ENCODE results near the gene SP6. TPM values are rescaled to one million over a fixed set of nuclear protein-coding genes. Genes with fewer than 3 reads are reported as not detected.

The SP6 gene
- total RNA-seq, 4 donors from 2014 or later = 1.1 to 6.4 (median 3.8) TPM

- 55 to 62% methylated on average over 5 to 8 of the region's 9 CpGs for WGBS, 2 donors
- H3K9me3 ChIP-seq = no peaks in the 10 kb centered on the region
- peaks cover 3 to 48% (median 19%) of the 10 kb centered on the region in 3 donors for H3K4me1 ChIP-seq
- H3K4me3 ChIP-seq = no peak overlapping the region
- TF ChIP-seq POLR2A (IDR thresholded peaks at IDR 0.05) (no peak), CTCF (IDR thresholded peaks at IDR 0.05) (no peak)
- H3K36me3 ChIP-seq = no peaks in the 10 kb centered on the region
- peaks cover 0 to 7% (median 0%) of the 10 kb centered on the region in 4 donors for H3K27me3 ChIP-seq
- intact Hi-C loops (cut with DNase I) = no loop called here
- DNase-seq = no peak
- H3K27ac ChIP-seq = no peak overlapping the region
Observed at GRCh38 chr17:47883589-47884426, 32.8 kb upstream of the SP6 start.

- H3K36me3 ChIP-seq = no peaks in the 10 kb centered on the region
- intact Hi-C loops (cut with DNase I) = no loop called here
- H3K4me1 ChIP-seq = peaks cover 3 to 48% (median 19%) of the 10 kb centered on the region in 3 donors
- WGBS, 2 donors = 83 to 86% methylated on average over 8 of the region's 9 CpGs
- TF ChIP-seq POLR2A (IDR thresholded peaks at IDR 0.05) = no peak
- no peak for DNase-seq
- H3K27ac ChIP-seq = peak overlapping the region in 3 of 4 donors; percentile 23 to 66 (median 30)
- H3K4me3 ChIP-seq = peak overlapping the region in 1 of 4 donors; percentile 50
- peaks cover 0 to 15% (median 0%) of the 10 kb centered on the region in 4 donors for H3K27me3 ChIP-seq
- no peaks in the 10 kb centered on the region for H3K9me3 ChIP-seq
Observed at GRCh38 chr17:47882695-47883588, 32.0 kb upstream of the SP6 start.

- no peaks in the 10 kb centered on the region for H3K9me3 ChIP-seq
- H3K27ac ChIP-seq = peak overlapping the region; percentile 23 to 66 (median 32)
- 5 to 12% methylated on average over 3 to 6 of the region's 7 CpGs for WGBS, 2 donors
- H3K36me3 ChIP-seq = no peaks in the 10 kb centered on the region
- peaks cover 0 to 22% (median 0%) of the 10 kb centered on the region in 4 donors for H3K27me3 ChIP-seq
- intact Hi-C loops (cut with DNase I) = no loop called here
- peaks cover 3 to 48% (median 19%) of the 10 kb centered on the region in 3 donors for H3K4me1 ChIP-seq
- DNase-seq = no peak
- peak overlapping the region in 1 of 4 donors; percentile 50 for H3K4me3 ChIP-seq
- no peak for TF ChIP-seq POLR2A (IDR thresholded peaks at IDR 0.05)
- no peak for TF ChIP-seq CTCF (IDR thresholded peaks at IDR 0.05)
Observed at GRCh38 chr17:47882247-47882646, 31.3 kb upstream of the SP6 start.

- Histone ChIP-seq H3K27me3 (peaks cover 0 to 40% (median 0%) of the 10 kb centered on the region in 4 donors), H3K4me1 (peaks cover 3 to 35% (median 11%) of the 10 kb centered on the region in 3 donors), H3K36me3 (no peaks in the 10 kb centered on the region), H3K27ac (no peak overlapping the region), H3K4me3 (no peak overlapping the region), H3K9me3 (no peaks in the 10 kb centered on the region)
- TF ChIP-seq CTCF (IDR thresholded peaks at IDR 0.05) = no peak
- no peak for TF ChIP-seq POLR2A (IDR thresholded peaks at IDR 0.05)
- 73 to 80% methylated on average over 5 to 7 of the region's 8 CpGs for WGBS, 2 donors
- DNase-seq = no peak
- intact Hi-C loops (cut with DNase I) = no loop called here
Observed at GRCh38 chr17:47879776-47880454, 29.0 kb upstream of the SP6 start.

GRCh38 chr17:47879028-47879585 lies 28.1 kb upstream of the SP6 start:
- Histone ChIP-seq H3K4me1 (peaks cover 0 to 26% (median 10%) of the 10 kb centered on the region in 3 donors), H3K4me3 (no peak overlapping the region), H3K27ac (no peak overlapping the region), H3K9me3 (no peaks in the 10 kb centered on the region), H3K36me3 (no peaks in the 10 kb centered on the region), H3K27me3 (peaks cover 0 to 48% (median 0%) of the 10 kb centered on the region in 4 donors)
- DNase-seq = no peak
- TF ChIP-seq CTCF (IDR thresholded peaks at IDR 0.05) = no peak
- TF ChIP-seq POLR2A (IDR thresholded peaks at IDR 0.05) = no peak
- intact Hi-C loops (cut with DNase I) = no loop called here
- 72 to 90% methylated on average over 2 of the region's 2 CpGs for whole genome bisulfite sequencing, 2 donors
